SK-N-SH treated with all-trans-retinoic acid at 6 μM for 48 hours (cell line): ENCODE results near the gene CEP350.

Source experiments
- ATAC-seq: fragments of 200-7000 bp; cut with Tn5 transposase; 3 replicates; pipeline ENCODE4 v1.9.1; 2020; ENCODE audit warnings: mild to moderate bottlenecking, moderate library complexity
- ARNTL ChIP-seq: fragments of 450-650 bp; formaldehyde crosslinking; IDR thresholded peaks from 2 replicates; pipeline ENCODE4 v1.5.0; 2020; ENCODE audit warnings: low read depth, mild to moderate bottlenecking, moderate library complexity, borderline replicate concordance
- BACH2 ChIP-seq: fragments of 250-450 bp; sonication (Bioruptor Pico); IDR thresholded peaks from 2 replicates; pipeline ENCODE4 v1.9.0; 2021; ENCODE audit warnings: mild to moderate bottlenecking, borderline replicate concordance
- CSDC2 ChIP-seq: fragments of 250-450 bp; sonication (Bioruptor Pico); IDR thresholded peaks from 2 replicates; pipeline ENCODE4 v1.5.0; 2020; ENCODE audit warnings: mild to moderate bottlenecking, moderate library complexity
- ESRRG ChIP-seq: fragments of 250-450 bp; sonication (Bioruptor Pico); IDR thresholded peaks from 2 replicates; pipeline ENCODE4 v1.6.1; 2021; ENCODE audit warnings: mild to moderate bottlenecking
- GLIS3 ChIP-seq: fragments of 250-450 bp; sonication (Bioruptor Pico); IDR thresholded peaks from 2 replicates; pipeline ENCODE4 v1.5.0; 2020; ENCODE audit warnings: mild to moderate bottlenecking, moderate library complexity
- ISL1 ChIP-seq: fragments of 250-450 bp; sonication (Bioruptor Pico); IDR thresholded peaks from 2 replicates; pipeline ENCODE4 v2.1.2; 2022; ENCODE audit warnings: mild to moderate bottlenecking, moderate library complexity
- OSR1 ChIP-seq: fragments of 250-450 bp; sonication (Bioruptor Pico); IDR thresholded peaks from 2 replicates; pipeline ENCODE4 v1.8.0; 2022; ENCODE audit warnings: moderate library complexity, mild to moderate bottlenecking, inconsistent platforms
- RARB ChIP-seq: fragments of 250-450 bp; sonication (Bioruptor Pico); IDR thresholded peaks from 2 replicates; pipeline ENCODE4 v1.8.0; 2021; ENCODE audit warnings: mild to moderate bottlenecking, moderate library complexity
- SNAI2 ChIP-seq: fragments of 250-450 bp; sonication (Bioruptor Pico); IDR thresholded peaks from 2 replicates; pipeline ENCODE4 v1.5.0; 2020; ENCODE audit warnings: mild to moderate bottlenecking, moderate library complexity
- TCF4 ChIP-seq: fragments of 250-450 bp; sonication (Bioruptor Pico); IDR thresholded peaks from 2 replicates; pipeline ENCODE4 v1.8.0; 2021; ENCODE audit warnings: mild to moderate bottlenecking, moderate library complexity, borderline replicate concordance
- TOX ChIP-seq: fragments of 250-450 bp; sonication (Bioruptor Pico); IDR thresholded peaks from 2 replicates; pipeline ENCODE4 v1.8.0; 2021; ENCODE audit warnings: mild to moderate bottlenecking, moderate library complexity, borderline replicate concordance
- ZC3H10 ChIP-seq: fragments of 250-450 bp; sonication (Bioruptor Pico); IDR thresholded peaks from 2 replicates; pipeline ENCODE4 v1.5.1; 2021; ENCODE audit warnings: mild to moderate bottlenecking, moderate library complexity
- ZFP3 ChIP-seq: fragments of 250-450 bp; sonication (Bioruptor Pico); IDR thresholded peaks from 2 replicates; pipeline ENCODE4 v1.5.0; 2020; ENCODE audit warnings: mild to moderate bottlenecking, moderate library complexity
- ZFP30 ChIP-seq: fragments of 450-650 bp; formaldehyde crosslinking; IDR thresholded peaks from 2 replicates; pipeline ENCODE4 v1.5.0; 2022; ENCODE audit warnings: mild to moderate bottlenecking, moderate library complexity
- ZNF565 ChIP-seq: fragments of 450-650 bp; formaldehyde crosslinking; conservative IDR thresholded peaks from 2 replicates; pipeline ENCODE4 v1.5.0; 2020; ENCODE audit warnings: low read depth, mild to moderate bottlenecking, moderate library complexity
- ZNF70 ChIP-seq: fragments of 450-650 bp; formaldehyde crosslinking; IDR thresholded peaks from 2 replicates; pipeline ENCODE4 v1.5.0; 2020; ENCODE audit warnings: mild to moderate bottlenecking, moderate library complexity
- ZNF8 ChIP-seq: fragments of 450-650 bp; formaldehyde crosslinking; IDR thresholded peaks from 2 replicates; pipeline ENCODE4 v1.5.0; 2020; ENCODE audit warnings: mild to moderate bottlenecking, moderate library complexity
- TF ChIP-seq, protein P1 (sequence below): fragments of 250-450 bp; sonication (Bioruptor Pico); IDR thresholded peaks from 2 replicates; pipeline ENCODE4 v1.8.0; 2021; ENCODE audit warnings: low read depth, mild to moderate bottlenecking, moderate library complexity, borderline replicate concordance
- TF ChIP-seq, protein P2 (sequence below): fragments of 250-450 bp; sonication (Bioruptor Pico); IDR thresholded peaks from 2 replicates; pipeline ENCODE4 v1.5.1; 2020; ENCODE audit warnings: low read depth, mild to moderate bottlenecking, moderate library complexity
- TF ChIP-seq, protein P3 (sequence below): fragments of 250-450 bp; sonication (Bioruptor Pico); IDR thresholded peaks from 2 replicates; pipeline ENCODE4 v1.8.0; 2020; ENCODE audit warnings: mild to moderate bottlenecking, moderate library complexity, borderline replicate concordance
- TF ChIP-seq, protein P4 (sequence below): fragments of 250-450 bp; sonication (Bioruptor Pico); IDR thresholded peaks from 2 replicates; pipeline ENCODE4 v1.5.1; 2021; ENCODE audit warnings: mild to moderate bottlenecking, moderate library complexity

Gene CEP350

DNA sequence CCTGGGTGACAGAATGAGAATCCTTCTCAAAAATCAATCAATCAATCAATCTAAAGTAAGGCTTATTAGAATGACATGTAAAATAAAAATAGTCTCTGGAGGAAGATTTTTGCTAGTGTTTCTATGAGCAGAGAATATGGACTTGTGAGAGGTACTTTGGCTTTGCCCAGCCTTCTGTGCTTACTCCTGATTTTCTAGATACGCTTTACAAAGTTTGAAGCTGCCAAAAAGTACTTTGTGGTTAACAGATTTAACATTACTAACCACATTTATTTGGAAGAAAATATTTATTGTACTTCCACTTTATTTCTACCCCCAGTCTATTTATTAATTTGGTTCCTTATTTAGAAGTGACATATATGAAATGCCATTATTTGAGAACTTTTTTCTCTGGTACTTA, 41.0 kb downstream of the CEP350 start:
- TF ChIP-seq, protein P1, sequence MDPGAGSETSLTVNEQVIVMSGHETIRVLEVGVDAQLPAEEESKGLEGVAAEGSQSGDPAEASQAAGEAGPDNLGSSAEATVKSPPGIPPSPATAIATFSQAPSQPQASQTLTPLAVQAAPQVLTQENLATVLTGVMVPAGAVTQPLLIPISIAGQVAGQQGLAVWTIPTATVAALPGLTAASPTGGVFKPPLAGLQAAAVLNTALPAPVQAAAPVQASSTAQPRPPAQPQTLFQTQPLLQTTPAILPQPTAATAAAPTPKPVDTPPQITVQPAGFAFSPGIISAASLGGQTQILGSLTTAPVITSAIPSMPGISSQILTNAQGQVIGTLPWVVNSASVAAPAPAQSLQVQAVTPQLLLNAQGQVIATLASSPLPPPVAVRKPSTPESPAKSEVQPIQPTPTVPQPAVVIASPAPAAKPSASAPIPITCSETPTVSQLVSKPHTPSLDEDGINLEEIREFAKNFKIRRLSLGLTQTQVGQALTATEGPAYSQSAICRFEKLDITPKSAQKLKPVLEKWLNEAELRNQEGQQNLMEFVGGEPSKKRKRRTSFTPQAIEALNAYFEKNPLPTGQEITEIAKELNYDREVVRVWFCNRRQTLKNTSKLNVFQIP (CRISPR knock-in tag): no peak
- TF ChIP-seq ISL1 (CRISPR knock-in tag) (no peak), ZFP3 (CRISPR knock-in tag) (no peak), ZC3H10 (CRISPR knock-in tag) (no peak), ESRRG (CRISPR knock-in tag) (no peak), SNAI2 (CRISPR knock-in tag) (no peak), ZNF70 (no peak), ZNF565 (no peak), ZNF8 (CRISPR knock-in tag) (no peak), ZFP30 (CRISPR knock-in tag) (no peak), TCF4 (CRISPR knock-in tag) (no peak), GLIS3 (CRISPR knock-in tag) (no peak), BACH2 (CRISPR knock-in tag) (no peak), ARNTL (no peak), RARB (CRISPR knock-in tag) (no peak), OSR1 (CRISPR knock-in tag) (no peak), CSDC2 (CRISPR knock-in tag) (no peak)
- TF ChIP-seq, protein P2, sequence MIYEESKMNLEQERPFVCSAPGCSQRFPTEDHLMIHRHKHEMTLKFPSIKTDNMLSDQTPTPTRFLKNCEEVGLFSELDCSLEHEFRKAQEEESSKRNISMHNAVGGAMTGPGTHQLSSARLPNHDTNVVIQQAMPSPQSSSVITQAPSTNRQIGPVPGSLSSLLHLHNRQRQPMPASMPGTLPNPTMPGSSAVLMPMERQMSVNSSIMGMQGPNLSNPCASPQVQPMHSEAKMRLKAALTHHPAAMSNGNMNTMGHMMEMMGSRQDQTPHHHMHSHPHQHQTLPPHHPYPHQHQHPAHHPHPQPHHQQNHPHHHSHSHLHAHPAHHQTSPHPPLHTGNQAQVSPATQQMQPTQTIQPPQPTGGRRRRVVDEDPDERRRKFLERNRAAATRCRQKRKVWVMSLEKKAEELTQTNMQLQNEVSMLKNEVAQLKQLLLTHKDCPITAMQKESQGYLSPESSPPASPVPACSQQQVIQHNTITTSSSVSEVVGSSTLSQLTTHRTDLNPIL (CRISPR knock-in tag): no peak
- TF ChIP-seq, protein P3, sequence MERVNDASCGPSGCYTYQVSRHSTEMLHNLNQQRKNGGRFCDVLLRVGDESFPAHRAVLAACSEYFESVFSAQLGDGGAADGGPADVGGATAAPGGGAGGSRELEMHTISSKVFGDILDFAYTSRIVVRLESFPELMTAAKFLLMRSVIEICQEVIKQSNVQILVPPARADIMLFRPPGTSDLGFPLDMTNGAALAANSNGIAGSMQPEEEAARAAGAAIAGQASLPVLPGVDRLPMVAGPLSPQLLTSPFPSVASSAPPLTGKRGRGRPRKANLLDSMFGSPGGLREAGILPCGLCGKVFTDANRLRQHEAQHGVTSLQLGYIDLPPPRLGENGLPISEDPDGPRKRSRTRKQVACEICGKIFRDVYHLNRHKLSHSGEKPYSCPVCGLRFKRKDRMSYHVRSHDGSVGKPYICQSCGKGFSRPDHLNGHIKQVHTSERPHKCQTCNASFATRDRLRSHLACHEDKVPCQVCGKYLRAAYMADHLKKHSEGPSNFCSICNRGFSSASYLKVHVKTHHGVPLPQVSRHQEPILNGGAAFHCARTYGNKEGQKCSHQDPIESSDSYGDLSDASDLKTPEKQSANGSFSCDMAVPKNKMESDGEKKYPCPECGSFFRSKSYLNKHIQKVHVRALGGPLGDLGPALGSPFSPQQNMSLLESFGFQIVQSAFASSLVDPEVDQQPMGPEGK (CRISPR knock-in tag): no peak
- ATAC-seq: no peak

DNA sequence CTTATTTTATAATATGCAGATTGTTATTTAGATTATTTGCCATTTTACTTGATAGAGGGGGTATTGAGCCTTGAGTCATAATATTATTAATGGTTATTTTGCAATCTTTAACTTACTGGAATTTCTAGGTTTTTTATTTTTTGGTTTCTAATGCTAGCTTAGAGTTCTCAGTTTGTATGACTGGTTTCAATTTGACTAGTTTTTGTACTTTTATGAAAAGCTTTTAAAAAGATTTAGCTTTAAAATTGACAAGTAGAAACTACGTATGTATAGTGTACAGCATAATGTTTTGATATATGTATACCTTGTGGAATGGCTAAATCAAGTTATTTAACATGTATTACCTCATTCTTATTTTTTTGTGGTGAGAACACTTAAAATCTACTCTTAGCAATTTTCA, 41.5 kb downstream of the CEP350 start:
- ATAC-seq: no peak
- TF ChIP-seq ESRRG (CRISPR knock-in tag) (no peak), BACH2 (CRISPR knock-in tag) (no peak), ZFP3 (CRISPR knock-in tag) (no peak), ISL1 (CRISPR knock-in tag) (no peak), ZC3H10 (CRISPR knock-in tag) (no peak), ZNF565 (no peak), TOX (CRISPR knock-in tag) (no peak), TCF4 (CRISPR knock-in tag) (no peak), ZNF70 (no peak), CSDC2 (CRISPR knock-in tag) (no peak), GLIS3 (CRISPR knock-in tag) (no peak), ZNF8 (CRISPR knock-in tag) (no peak), ARNTL (no peak), ZFP30 (CRISPR knock-in tag) (no peak)
- TF ChIP-seq, protein P3 (CRISPR knock-in tag): no peak
- TF ChIP-seq, protein P1 (CRISPR knock-in tag): no peak
- TF ChIP-seq, protein P2 (CRISPR knock-in tag): no peak
- TF ChIP-seq, protein P4, sequence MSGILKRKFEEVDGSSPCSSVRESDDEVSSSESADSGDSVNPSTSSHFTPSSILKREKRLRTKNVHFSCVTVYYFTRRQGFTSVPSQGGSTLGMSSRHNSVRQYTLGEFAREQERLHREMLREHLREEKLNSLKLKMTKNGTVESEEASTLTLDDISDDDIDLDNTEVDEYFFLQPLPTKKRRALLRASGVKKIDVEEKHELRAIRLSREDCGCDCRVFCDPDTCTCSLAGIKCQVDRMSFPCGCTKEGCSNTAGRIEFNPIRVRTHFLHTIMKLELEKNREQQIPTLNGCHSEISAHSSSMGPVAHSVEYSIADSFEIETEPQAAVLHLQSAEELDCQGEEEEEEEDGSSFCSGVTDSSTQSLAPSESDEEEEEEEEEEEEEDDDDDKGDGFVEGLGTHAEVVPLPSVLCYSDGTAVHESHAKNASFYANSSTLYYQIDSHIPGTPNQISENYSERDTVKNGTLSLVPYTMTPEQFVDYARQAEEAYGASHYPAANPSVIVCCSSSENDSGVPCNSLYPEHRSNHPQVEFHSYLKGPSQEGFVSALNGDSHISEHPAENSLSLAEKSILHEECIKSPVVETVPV (CRISPR knock-in tag): no peak
